HTR-8/SVneo (cell line): ENCODE results near the gene APLP1.
"Not testable (repeated sequence)": the region's sequence is repeated elsewhere in the genome, so short reads cannot be mapped to it uniquely, and the experiment has no call there.

ENCODE experiments used
- DNase-seq: peaks from one replicate; pipeline ENCODE4 v3.0.0; 2011; ENCODE audit warnings: low spot score, mixed read lengths; ENCODE audit not compliant: insufficient read length
- FAIRE-seq: peaks from 2 replicates; lab custom pipeline; 2011; peaks lifted over from hg19 to GRCh38; lab: Jason Lieb, UNC

APLP1 gene

GRCh38 chr19:35874392-35874930, 6.1 kb downstream of the APLP1 start:
- FAIRE-seq = no peak
- DNase-seq = no peak

GRCh38 chr19:35879068-35879467, 10.7 kb downstream of the APLP1 start:
- FAIRE-seq = no peak
- DNase-seq = no peak

- DNase-seq (peak; percentile 88), FAIRE-seq (peak; percentile 31)
Observed at GRCh38 chr19:35879770-35880317, 11.5 kb downstream of the APLP1 start.

- FAIRE-seq = peak; percentile 26
- DNase-seq = no peak
Observed at GRCh38 chr19:35882114-35882832, 13.9 kb downstream of the APLP1 start.

- no peak for DNase-seq
- FAIRE-seq = no peak
Observed at GRCh38 chr19:35883882-35884281, 15.5 kb downstream of the APLP1 start.

GRCh38 chr19:35885225-35885738, 16.9 kb downstream of the APLP1 start:
- DNase-seq = no peak
- no peak for FAIRE-seq

GRCh38 chr19:35885904-35886303, 17.5 kb downstream of the APLP1 start:
- DNase-seq (no peak), FAIRE-seq (no peak)

GRCh38 chr19:35887197-35887596, 18.8 kb downstream of the APLP1 start:
- FAIRE-seq (no peak), DNase-seq (no peak)

GRCh38 chr19:35888398-35888797, 20.0 kb downstream of the APLP1 start:
- no peak for DNase-seq
- no peak for FAIRE-seq

- FAIRE-seq = no peak
- DNase-seq = no peak
Observed at GRCh38 chr19:35889370-35890112, 21.2 kb downstream of the APLP1 start.

- DNase-seq (no peak), FAIRE-seq (no peak)
Observed at GRCh38 chr19:35890113-35890650, 21.8 kb downstream of the APLP1 start.

GRCh38 chr19:35891819-35892218, 23.4 kb downstream of the APLP1 start:
- FAIRE-seq = not testable (repeated sequence)

GRCh38 chr19:35894342-35894741, 26.0 kb downstream of the APLP1 start:
- FAIRE-seq = no peak
- DNase-seq = no peak

More at GRCh38 chr19:35891819-35892218, 23.4 kb downstream of the APLP1 start:
- DNase-seq = not testable (repeated sequence)

- DNase-seq (no peak), FAIRE-seq (no peak)
Observed at GRCh38 chr19:35895911-35896642, 27.7 kb downstream of the APLP1 start.

- FAIRE-seq = no peak
Observed at GRCh38 chr19:35896643-35897040, 28.3 kb downstream of the APLP1 start.

GRCh38 chr19:35897706-35898451, 29.5 kb downstream of the APLP1 start:
- DNase-seq (no peak), FAIRE-seq (no peak)

More at GRCh38 chr19:35896643-35897040, 28.3 kb downstream of the APLP1 start:
- DNase-seq = no peak

- DNase-seq = no peak
- no peak for FAIRE-seq
Observed at GRCh38 chr19:35898499-35898809, 30.1 kb downstream of the APLP1 start.

GRCh38 chr19:35899547-35900214, 31.3 kb downstream of the APLP1 start:
- peak; percentile 83 for DNase-seq
- FAIRE-seq = peak; percentile 98
